ENCODE results near the gene CECR2. TPM values are rescaled to one million over a fixed set of nuclear protein-coding genes. Genes with fewer than 3 reads are reported as not detected.
"Not testable (repeated sequence)": the region's sequence is repeated elsewhere in the genome, so short reads cannot be mapped to it uniquely, and the experiment has no call there.

Gene CECR2
- total RNA-seq, 1 donor from 2014 or later: 25.3 TPM

DNA sequence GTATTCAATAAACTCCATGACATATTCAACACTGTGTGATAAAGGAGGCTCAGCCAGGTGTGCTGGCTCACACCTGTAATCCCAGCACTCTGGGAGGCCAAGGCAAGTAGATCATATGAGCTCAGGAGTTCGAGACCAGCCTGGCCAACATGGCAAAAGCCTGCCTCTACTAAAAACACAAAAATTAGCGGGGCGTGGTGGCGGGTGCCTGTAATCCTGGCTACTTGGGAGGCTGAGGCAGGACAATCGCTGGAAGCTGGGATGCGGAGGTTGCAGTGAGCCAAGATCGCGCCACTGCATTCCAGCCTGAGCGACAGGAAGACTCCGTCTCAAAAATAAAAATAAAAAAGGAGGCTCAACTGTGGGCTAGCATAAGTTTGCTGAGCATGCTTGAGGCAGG, 189.9 kb downstream of the CECR2 start:
- Mint-ChIP-seq H3K36me3 (no peaks in the 10 kb centered on the region), H3K4me3 (no peak overlapping the region), H3K27ac (no peak overlapping the region), H3K9me3 (no peaks in the 10 kb centered on the region), H3K4me1 (ENCODE audit: unreplicated experiment) (peaks cover 15% of the 10 kb centered on the region), H3K27me3 (no peaks in the 10 kb centered on the region)
- no peak for DNase-seq (ENCODE audit: extremely low spot score, unreplicated experiment)
- TF ChIP-seq, protein P1, sequence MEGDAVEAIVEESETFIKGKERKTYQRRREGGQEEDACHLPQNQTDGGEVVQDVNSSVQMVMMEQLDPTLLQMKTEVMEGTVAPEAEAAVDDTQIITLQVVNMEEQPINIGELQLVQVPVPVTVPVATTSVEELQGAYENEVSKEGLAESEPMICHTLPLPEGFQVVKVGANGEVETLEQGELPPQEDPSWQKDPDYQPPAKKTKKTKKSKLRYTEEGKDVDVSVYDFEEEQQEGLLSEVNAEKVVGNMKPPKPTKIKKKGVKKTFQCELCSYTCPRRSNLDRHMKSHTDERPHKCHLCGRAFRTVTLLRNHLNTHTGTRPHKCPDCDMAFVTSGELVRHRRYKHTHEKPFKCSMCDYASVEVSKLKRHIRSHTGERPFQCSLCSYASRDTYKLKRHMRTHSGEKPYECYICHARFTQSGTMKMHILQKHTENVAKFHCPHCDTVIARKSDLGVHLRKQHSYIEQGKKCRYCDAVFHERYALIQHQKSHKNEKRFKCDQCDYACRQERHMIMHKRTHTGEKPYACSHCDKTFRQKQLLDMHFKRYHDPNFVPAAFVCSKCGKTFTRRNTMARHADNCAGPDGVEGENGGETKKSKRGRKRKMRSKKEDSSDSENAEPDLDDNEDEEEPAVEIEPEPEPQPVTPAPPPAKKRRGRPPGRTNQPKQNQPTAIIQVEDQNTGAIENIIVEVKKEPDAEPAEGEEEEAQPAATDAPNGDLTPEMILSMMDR (conservative IDR thresholded peaks at IDR 0.05): no peak

DNA sequence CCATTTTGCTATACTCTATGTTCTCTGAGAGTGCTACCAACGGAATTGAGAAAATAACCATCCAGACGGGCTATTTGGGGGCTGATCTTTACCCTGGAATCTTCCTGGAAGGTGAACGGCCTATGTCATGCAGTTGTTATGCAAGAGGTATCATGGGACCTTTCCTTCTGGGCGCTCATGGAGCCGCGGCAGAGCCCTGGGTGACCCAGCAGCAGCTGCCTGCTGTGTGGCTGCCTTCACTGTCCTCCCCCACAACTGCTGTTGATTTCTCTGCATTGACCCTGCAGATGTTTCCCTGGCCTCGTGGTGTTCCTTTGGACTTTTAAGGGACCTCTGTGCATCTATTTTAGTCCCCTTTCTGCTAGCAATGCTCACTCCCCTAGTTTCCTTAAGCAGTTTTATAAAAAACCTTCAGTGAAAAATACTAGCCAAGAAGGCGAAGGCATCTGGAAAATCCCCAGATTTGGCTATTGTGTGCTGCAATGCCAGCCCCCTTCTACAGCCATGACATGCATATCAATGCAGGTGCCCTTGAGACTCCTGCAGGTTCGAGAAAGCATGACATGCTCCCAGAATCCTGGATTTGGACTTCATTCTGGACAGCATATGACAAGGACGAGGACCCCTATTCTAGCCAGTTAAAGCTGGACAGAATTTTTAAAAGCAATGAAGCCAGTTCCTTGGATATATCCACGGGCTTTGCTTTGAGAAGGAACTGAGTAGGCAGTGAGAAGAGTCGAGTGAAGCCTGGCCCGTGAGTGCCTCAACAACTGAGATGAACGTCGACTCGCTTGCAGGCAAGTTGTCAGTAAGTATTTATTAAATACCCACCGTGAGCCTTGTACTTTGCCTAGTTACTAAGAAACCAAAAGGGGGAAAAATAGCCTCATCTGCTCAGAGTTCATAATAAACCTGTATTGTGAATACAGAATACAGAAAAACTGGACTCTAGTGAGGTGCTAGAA, 193.9 kb downstream of the CECR2 start, which contains the start of gene SLC25A18:
Gene SLC25A18, plus strand, starts transcription at position 593 of the 965 bp plus-strand sequence. CDS start 16,447 bp downstream, outside the sequence.
- Mint-ChIP-seq H3K27me3 (no peaks in the 10 kb centered on the region), H3K4me1 (ENCODE audit: unreplicated experiment) (peaks cover 15% of the 10 kb centered on the region), H3K4me3 (no peak within 1 kb of the TSS), H3K27ac (no peak within 1 kb of the TSS), H3K36me3 (no peaks in the 10 kb centered on the region), H3K9me3 (no peaks in the 10 kb centered on the region)
- TF ChIP-seq, protein P1 (conservative IDR thresholded peaks at IDR 0.05): peak; percentile 62
- no peak for DNase-seq (ENCODE audit: extremely low spot score, unreplicated experiment)

DNA sequence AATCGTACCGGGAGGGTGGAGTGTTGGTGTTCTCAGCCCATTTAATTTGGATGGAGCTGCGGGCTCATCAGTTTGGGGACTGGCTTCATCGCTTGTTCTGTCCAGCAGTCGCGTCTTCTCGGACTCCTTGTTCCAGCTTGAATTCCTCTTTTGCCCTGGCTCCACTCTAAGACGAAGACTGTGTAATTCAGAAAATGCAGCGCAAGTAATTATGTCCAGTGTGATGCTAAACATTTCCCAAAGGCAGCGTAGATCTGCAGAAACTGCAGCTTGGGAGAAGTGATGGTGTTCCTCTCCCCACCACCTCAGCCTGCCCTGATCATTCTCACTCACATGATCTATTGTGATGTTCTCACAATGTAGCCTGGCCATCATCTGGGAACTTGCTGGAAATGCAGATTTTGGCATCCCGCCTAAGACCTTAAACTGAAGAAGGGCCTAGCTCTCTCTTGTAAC, 194.7 kb downstream of the CECR2 start:
- TF ChIP-seq, protein P1 (conservative IDR thresholded peaks at IDR 0.05): no peak
- Mint-ChIP-seq H3K36me3 (no peaks in the 10 kb centered on the region), H3K4me3 (no peak overlapping the region), H3K4me1 (ENCODE audit: unreplicated experiment) (peaks cover 15% of the 10 kb centered on the region), H3K9me3 (no peaks in the 10 kb centered on the region), H3K27ac (no peak overlapping the region), H3K27me3 (no peaks in the 10 kb centered on the region)
- DNase-seq (ENCODE audit: extremely low spot score, unreplicated experiment): no peak

DNA sequence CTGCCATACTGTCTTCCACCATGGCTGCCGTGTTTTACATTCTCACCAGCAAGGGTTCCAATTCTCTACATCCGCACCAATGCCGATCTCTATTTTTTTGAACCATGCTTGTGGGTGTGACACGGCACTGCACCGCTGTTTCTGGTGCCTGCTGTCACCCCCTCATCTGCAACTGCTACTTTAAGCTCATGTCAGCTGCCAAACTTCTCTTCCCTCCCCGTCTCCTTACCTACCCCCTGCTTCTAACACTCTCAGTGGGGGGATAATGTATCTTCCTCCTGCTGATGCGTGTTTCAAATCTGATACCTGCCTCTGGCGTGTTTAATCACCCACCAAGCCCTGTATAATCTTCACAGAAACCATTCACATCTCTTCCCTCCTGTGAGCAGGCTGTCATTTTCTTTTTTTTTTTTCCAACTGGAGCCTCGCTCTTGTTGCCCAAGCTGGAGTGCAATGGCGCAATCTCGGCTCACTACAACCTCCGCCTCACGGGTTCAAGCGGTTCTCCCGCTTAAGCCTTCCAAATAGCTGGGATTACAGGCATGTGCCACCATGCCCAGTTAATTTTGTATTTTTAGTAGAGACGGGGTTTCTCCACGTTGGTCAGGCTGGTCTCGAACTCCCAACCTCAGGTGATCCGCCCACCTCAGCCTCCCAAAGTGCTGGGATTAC, 196.9 kb downstream of the CECR2 start:
- not testable (repeated sequence) for H3K36me3 Mint-ChIP-seq; H3K9me3 Mint-ChIP-seq; H3K27ac Mint-ChIP-seq; DNase-seq (ENCODE audit: extremely low spot score, unreplicated experiment); H3K4me3 Mint-ChIP-seq; H3K27me3 Mint-ChIP-seq
- H3K4me1 Mint-ChIP-seq (ENCODE audit: unreplicated experiment): peaks cover 35% of the 10 kb centered on the region

DNA sequence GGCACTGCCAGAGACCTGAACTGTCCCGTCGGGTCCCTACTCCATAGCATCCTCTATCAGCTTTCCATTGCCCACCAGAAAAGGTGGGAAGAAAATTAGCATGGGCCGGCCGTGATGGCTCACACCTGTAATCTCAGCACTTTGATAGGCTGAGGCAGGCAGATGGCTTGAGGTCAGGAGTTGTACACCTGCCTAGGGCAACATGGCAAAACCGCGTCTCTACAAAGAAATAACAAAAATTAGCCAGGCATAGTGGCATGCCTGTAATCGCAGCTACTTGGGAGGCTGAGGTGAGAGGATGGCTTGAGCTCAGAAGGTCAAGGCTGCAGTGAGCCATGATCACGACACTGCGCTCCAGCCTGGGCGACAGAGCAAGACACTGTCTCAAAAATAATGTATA, 197.5 kb downstream of the CECR2 start:
- peaks cover 39% of the 10 kb centered on the region for H3K4me1 Mint-ChIP-seq (ENCODE audit: unreplicated experiment)
- no peaks in the 10 kb centered on the region for H3K36me3 Mint-ChIP-seq
- H3K4me3 Mint-ChIP-seq: no peak overlapping the region
- DNase-seq (ENCODE audit: extremely low spot score, unreplicated experiment): no peak
- TF ChIP-seq, protein P1 (conservative IDR thresholded peaks at IDR 0.05): no peak
- no peak overlapping the region for H3K27ac Mint-ChIP-seq
- no peaks in the 10 kb centered on the region for H3K27me3 Mint-ChIP-seq
- no peaks in the 10 kb centered on the region for H3K9me3 Mint-ChIP-seq

All from type B pancreatic cell (in vitro differentiated cells).